IMR-90 (cell line): Measurements from ENCODE around the gene FOXD4L6. TPM values are rescaled to one million over a fixed set of nuclear protein-coding genes. Genes with fewer than 3 reads are reported as not detected.
"Not testable (repeated sequence)": the region's sequence is repeated elsewhere in the genome, so short reads cannot be mapped to it uniquely, and the experiment has no call there.

Experiments
- ATAC-seq: fragments of 200-7000 bp; cut with Tn5 transposase; 2 replicates; pipeline ENCODE4 v1.9.1; 2020; ENCODE audit warnings: low read depth, mild to moderate bottlenecking, moderate library complexity
- BruUV-seq: library from RNA; stranded (reverse); fragments of 400-500 nt; replicated peaks from 2 replicates; lab custom pipeline; 2021; lab: Mats Ljungman, UMichigan
- CTCF ChIA-PET: fragments of 300-600 bp; formaldehyde crosslinking; extraction: SDS; loops from one replicate; lab custom pipeline; 2021; ENCODE audit warnings: antibody characterized with exemption; lab: Yijun Ruan, JAX
- POLR2A ChIA-PET: fragments of 300-600 bp; sonication (Branson Sonifier 250); formaldehyde crosslinking; loops from one replicate; lab custom pipeline; 2022; ENCODE audit warnings: antibody characterized with exemption; ENCODE audit not compliant: unreplicated experiment; lab: Charles Lee
- DNase-seq: peaks from one replicate; pipeline ENCODE4 v3.0.0; 2013
- H2AFZ ChIP-seq: replicated peaks from 2 replicates; pipeline ENCODE3; 2013; ENCODE audit warnings: low read length, mild to moderate bottlenecking; ENCODE audit not compliant: poor library complexity
- H2AK5ac ChIP-seq: 2 replicates; pipeline ENCODE4 v1.6.1; 2013; ENCODE audit warnings: low read depth, low read length, inconsistent platforms
- H2AK9ac ChIP-seq: replicated peaks from 2 replicates; pipeline ENCODE3; 2013; ENCODE audit warnings: mild to moderate bottlenecking, low read depth, low read length, moderate library complexity; ENCODE audit not compliant: poor library complexity
- H2BK120ac ChIP-seq: 2 replicates; pipeline ENCODE4 v1.6.1; 2013; ENCODE audit warnings: low read depth, low read length, inconsistent platforms
- H2BK15ac ChIP-seq: 3 replicates; pipeline ENCODE4 v1.6.1; 2013; ENCODE audit warnings: low read depth, low read length, inconsistent platforms
- H2BK20ac ChIP-seq: 2 replicates; pipeline ENCODE4 v1.6.1; 2013; ENCODE audit warnings: low read depth, mild to moderate bottlenecking, inconsistent platforms, low read length, moderate library complexity
- H2BK5ac ChIP-seq: 2 replicates; pipeline ENCODE4 v1.6.1; 2013; ENCODE audit warnings: mild to moderate bottlenecking, low read depth, low read length, inconsistent platforms; ENCODE audit not compliant: poor library complexity, severe bottlenecking
- H3K14ac ChIP-seq: replicated peaks from 2 replicates; pipeline ENCODE4 v1.6.1; 2013; ENCODE audit warnings: low read depth, low read length, inconsistent platforms
- H3K18ac ChIP-seq: 2 replicates; pipeline ENCODE4 v1.6.1; 2013; ENCODE audit warnings: low read depth, low read length, control low read depth
- H3K23ac ChIP-seq: 2 replicates; pipeline ENCODE4 v1.6.1; 2013; ENCODE audit warnings: low read depth, low read length, inconsistent platforms
- H3K27ac ChIP-seq: 2 replicates; pipeline ENCODE4 v1.5.1; 2013; ENCODE audit warnings: mild to moderate bottlenecking, control low read depth, low read length; ENCODE audit not compliant: insufficient read depth
- H3K27me3 ChIP-seq: 2 replicates; pipeline ENCODE4 v1.6.1; 2013; ENCODE audit warnings: low read length; ENCODE audit not compliant: control insufficient read depth, insufficient read depth
- H3K36me3 ChIP-seq: 2 replicates; pipeline ENCODE4 v1.6.1; 2013; ENCODE audit warnings: low read length, mixed read lengths; ENCODE audit not compliant: control insufficient read depth, insufficient read depth
- H3K4ac ChIP-seq: 2 replicates; pipeline ENCODE4 v1.6.1; 2013; ENCODE audit warnings: low read depth, low read length, inconsistent platforms
- H3K4me1 ChIP-seq: 2 replicates; pipeline ENCODE4 v1.6.1; 2013; ENCODE audit warnings: low read length, mixed read lengths; ENCODE audit not compliant: control insufficient read depth, insufficient read depth
- H3K4me2 ChIP-seq: 2 replicates; pipeline ENCODE4 v1.6.1; 2013; ENCODE audit warnings: low read depth, mild to moderate bottlenecking, control low read depth, low read length, moderate library complexity
- H3K4me3 ChIP-seq: 2 replicates; pipeline ENCODE4 v1.5.1; 2013; ENCODE audit warnings: low read depth, mild to moderate bottlenecking, control low read depth, low read length, moderate library complexity; ENCODE audit not compliant: insufficient read depth
- H3K56ac ChIP-seq: 2 replicates; pipeline ENCODE4 v1.6.1; 2013; ENCODE audit warnings: low read length, inconsistent platforms; ENCODE audit not compliant: insufficient read depth; ENCODE audit errors: extremely low read depth
- H3K79me1 ChIP-seq, 2 experiments: 2 replicates each; pipeline ENCODE4 v1.6.1; 2013; ENCODE audit warnings: low read length in 2 of 2, inconsistent platforms in 1 of 2, low read depth in 1 of 2
- H3K9ac ChIP-seq: 2 replicates; pipeline ENCODE4 v1.6.1; 2013; ENCODE audit warnings: low read depth, low read length, control low read depth
- H3K9me1 ChIP-seq: 2 replicates; pipeline ENCODE4 v1.6.1; 2013; ENCODE audit warnings: low read length, inconsistent platforms; ENCODE audit not compliant: insufficient read depth
- H3K9me3 ChIP-seq: 2 replicates; pipeline ENCODE4 v1.6.1; 2013; ENCODE audit warnings: low read length; ENCODE audit not compliant: control insufficient read depth, insufficient read depth
- H4K20me1 ChIP-seq: 2 replicates; pipeline ENCODE4 v1.6.1; 2013; ENCODE audit warnings: low read length, inconsistent platforms; ENCODE audit not compliant: insufficient read depth
- H4K5ac ChIP-seq: 2 replicates; pipeline ENCODE4 v1.6.1; 2013; ENCODE audit warnings: mild to moderate bottlenecking, low read depth, low read length, control low read depth
- H4K8ac ChIP-seq, 2 experiments: 2 replicates each; pipeline ENCODE4 v1.6.1; 2013; ENCODE audit warnings: low read depth in 2 of 2, low read length in 2 of 2, control low read depth in 1 of 2, inconsistent platforms in 1 of 2
- H4K91ac ChIP-seq: 2 replicates; pipeline ENCODE4 v1.6.1; 2013; ENCODE audit warnings: low read depth, low read length, inconsistent platforms; ENCODE audit not compliant: insufficient read depth
- WGBS, 2 experiments: methylation state at CpG; one replicate each; pipeline versions ENCODE4 v1.1.5 to v1.1.7; 2013; ENCODE audit warnings: missing lambda C conversion rate in 2 of 2; ENCODE audit not compliant: insufficient read length in 1 of 2; ENCODE audit errors: extremely low coverage in 2 of 2; 5-methylcytosine and 5-hydroxymethylcytosine counted together
- dilution Hi-C: fragments of 300-500 bp; cut with HindIII; formaldehyde crosslinking; loops from one replicate; pipeline ENCODE4 v1.14.3; 2018; ENCODE audit warnings: low sequenced_read_pairs; ENCODE audit not compliant: unreplicated experiment
- in situ Hi-C: fragments of 300-500 bp; cut with MboI; formaldehyde crosslinking; loops from 3 replicates; pipeline ENCODE4 v1.14.3; 2019; ENCODE audit warnings: low sequenced_read_pairs, inconsistent platforms, mixed read lengths
- intact Hi-C: fragments of 100-400 bp; cut with micrococcal nuclease; formaldehyde crosslinking; loops from 2 replicates; pipeline ENCODE4 v1.10.0; 2022
- polyA plus RNA-seq, 3 experiments: library from polyadenylated mRNA; depleted of rRNA; stranded (reverse); fragments of >200 nt; gene quantifications; 2 replicates each; pipeline ENCODE4 v1.2.3, GENCODE V29; 2012; ENCODE audit warnings: low replicate concordance in 1 of 3
- total RNA-seq: library from RNA; depleted of rRNA; stranded (reverse); fragments of >200 nt; gene quantifications from 2 replicates; pipeline ENCODE4 v1.2.3, GENCODE V29; 2012

Gene FOXD4L6
- total and polyA plus RNA-seq, 2 of the 4 experiments (the other 2 are of a cell fraction), result not detected

- ATAC-seq, H2BK5ac ChIP-seq, DNase-seq, POLR2A ChIA-PET, H3K9ac ChIP-seq, H3K79me1 ChIP-seq, H2BK20ac ChIP-seq, H3K18ac ChIP-seq, H3K4me2 ChIP-seq, H2AFZ ChIP-seq, H4K91ac ChIP-seq, H4K20me1 ChIP-seq, in situ Hi-C loops, H4K5ac ChIP-seq, CTCF ChIA-PET, H3K36me3 ChIP-seq, H2BK15ac ChIP-seq, H3K56ac ChIP-seq, H3K23ac ChIP-seq, H3K9me3 ChIP-seq, dilution Hi-C loops, H4K8ac ChIP-seq, H3K4me1 ChIP-seq, BruUV-seq, H3K27me3 ChIP-seq, H2BK120ac ChIP-seq, H3K4ac ChIP-seq, H3K9me1 ChIP-seq, H2AK9ac ChIP-seq, H2AK5ac ChIP-seq, intact Hi-C loops, H3K27ac ChIP-seq, H3K4me3 ChIP-seq, H3K14ac ChIP-seq: not testable (repeated sequence)
Measured at GRCh38 chr9:41090922-41091321, 37.6 kb downstream of the FOXD4L6 start.

- not testable (repeated sequence) for BruUV-seq
- WGBS, 2 experiments, result no CpG with 5 or more reads among the region's 1 CpG
Measured at GRCh38 chr9:41090386-41090785, 38.1 kb downstream of the FOXD4L6 start.

More at GRCh38 chr9:41090386-41090785, 38.1 kb downstream of the FOXD4L6 start:
- DNase-seq, POLR2A ChIA-PET, H3K9ac ChIP-seq, H3K9me3 ChIP-seq, H3K9me1 ChIP-seq, H2BK20ac ChIP-seq, H2BK5ac ChIP-seq, H4K8ac ChIP-seq, H2AK5ac ChIP-seq, H4K91ac ChIP-seq, in situ Hi-C loops, H3K18ac ChIP-seq, H3K14ac ChIP-seq, H2AFZ ChIP-seq, H3K27me3 ChIP-seq, H3K4ac ChIP-seq, H2BK15ac ChIP-seq, H3K23ac ChIP-seq, H2BK120ac ChIP-seq, H3K4me1 ChIP-seq, H3K4me2 ChIP-seq, H3K56ac ChIP-seq, CTCF ChIA-PET, dilution Hi-C loops, H2AK9ac ChIP-seq, H4K5ac ChIP-seq, H3K27ac ChIP-seq, ATAC-seq, H3K4me3 ChIP-seq, H3K79me1 ChIP-seq, H4K20me1 ChIP-seq, H3K36me3 ChIP-seq, intact Hi-C loops: not testable (repeated sequence)
